PC-3 (cell line): ENCODE results near the gene MGMT. TPM values are rescaled to one million over a fixed set of nuclear protein-coding genes. Genes with fewer than 3 reads are reported as not detected.

Experiments used
- ATAC-seq: fragments of 200-7000 bp; cut with Tn5 transposase; 2 replicates; pipeline ENCODE4 v1.9.1; 2020; ENCODE audit warnings: mild to moderate bottlenecking, moderate library complexity
- BruUV-seq: library from RNA; stranded (reverse); fragments of 400-500 nt; replicated peaks from 2 replicates; lab custom pipeline; 2021; lab: Mats Ljungman, UMichigan
- CTCF ChIA-PET: fragments of 300-600 bp; sonication (Branson Sonifier 250); formaldehyde crosslinking; loops from one replicate; lab custom pipeline; 2022; ENCODE audit warnings: antibody characterized with exemption; lab: Charles Lee
- POLR2A ChIA-PET: fragments of 300-600 bp; sonication (Branson Sonifier 250); formaldehyde crosslinking; loops from one replicate; lab custom pipeline; 2022; ENCODE audit warnings: antibody characterized with exemption; ENCODE audit not compliant: unreplicated experiment; lab: Charles Lee
- DNase-seq: peaks from one replicate; pipeline ENCODE4 v3.0.0-alpha.2; 2015
- H2AFZ ChIP-seq: fragments of 300-600 bp; sonication (generic); 2 replicates; pipeline ENCODE4 v1.6.0; 2016; ENCODE audit warnings: antibody characterized with exemption, low read length
- H3F3A ChIP-seq: fragments of 300-600 bp; sonication (generic); one replicate; pipeline ENCODE4 v1.6.0; 2017; ENCODE audit warnings: antibody characterized with exemption, low read length, control low read depth, mild to moderate bottlenecking; ENCODE audit not compliant: unreplicated experiment
- H3K27ac ChIP-seq: fragments of 300-600 bp; sonication (generic); 2 replicates; pipeline ENCODE4 v1.5.1; 2016; ENCODE audit warnings: mild to moderate bottlenecking, low read length
- H3K27me3 ChIP-seq: fragments of 300-600 bp; sonication (generic); 2 replicates; pipeline ENCODE4 v1.6.1; 2016; ENCODE audit warnings: low read length, mixed read lengths
- H3K36me3 ChIP-seq: fragments of 300-600 bp; sonication (generic); 2 replicates; pipeline ENCODE4 v1.6.1; 2016; ENCODE audit warnings: low read depth, mixed run types, low read length, mixed read lengths
- H3K4me1 ChIP-seq: fragments of 300-600 bp; sonication (generic); 2 replicates; pipeline ENCODE4 v1.5.1; 2016; ENCODE audit warnings: low read length; ENCODE audit not compliant: insufficient read depth
- H3K4me2 ChIP-seq: fragments of 300-600 bp; sonication (generic); 2 replicates; pipeline ENCODE4 v1.6.0; 2016; ENCODE audit warnings: low read length
- H3K4me3 ChIP-seq: fragments of 300-600 bp; sonication (generic); 2 replicates; pipeline ENCODE4 v1.5.1; 2016; ENCODE audit warnings: mild to moderate bottlenecking, low read length, mixed read lengths
- H3K79me2 ChIP-seq: fragments of 300-600 bp; sonication (generic); 2 replicates; pipeline ENCODE4 v1.6.1; 2017; ENCODE audit warnings: low read length, mixed read lengths
- H3K9ac ChIP-seq: fragments of 300-600 bp; sonication (generic); 2 replicates; pipeline ENCODE4 v1.6.0; 2016; ENCODE audit warnings: mild to moderate bottlenecking, low read length
- H3K9me2 ChIP-seq: fragments of 300-600 bp; sonication (generic); replicated peaks from 2 replicates; pipeline ENCODE4 v1.6.1; 2016; ENCODE audit warnings: mixed run types, low read length, mixed read lengths
- H3K9me3 ChIP-seq: fragments of 300-600 bp; sonication (generic); 2 replicates; pipeline ENCODE4 v1.6.1; 2016; ENCODE audit warnings: low read length, mixed read lengths
- H4K20me1 ChIP-seq: fragments of 300-600 bp; sonication (generic); 2 replicates; pipeline ENCODE4 v1.6.1; 2016; ENCODE audit warnings: low read length, mixed read lengths
- EZH2 ChIP-seq: fragments of 300-600 bp; sonication (generic); IDR thresholded peaks from one replicate; pipeline ENCODE4 v1.6.1; 2017; ENCODE audit warnings: antibody characterized with exemption, mild to moderate bottlenecking, low read length; ENCODE audit not compliant: unreplicated experiment
- EZH2phosphoT487 ChIP-seq: fragments of 300-600 bp; sonication (generic); IDR thresholded peaks from 2 replicates; pipeline ENCODE4 v1.6.1; 2018; ENCODE audit warnings: mild to moderate bottlenecking, antibody characterized with exemption, low read length, borderline replicate concordance
- intact Hi-C: fragments of 100-400 bp; cut with micrococcal nuclease; formaldehyde crosslinking; loops from 2 replicates; pipeline ENCODE4 v1.9.0; 2023
- total RNA-seq: library from RNA; depleted of rRNA; stranded (reverse); fragments of >200 nt; gene quantifications from 2 replicates; pipeline ENCODE4 v1.2.3, GENCODE V29; 2014
- TF ChIP-seq, protein P1 (sequence below): fragments of 300-600 bp; sonication (generic); conservative IDR thresholded peaks from 2 replicates; pipeline ENCODE4 v1.5.1; 2017; ENCODE audit warnings: antibody characterized with exemption, low read depth, mild to moderate bottlenecking, low read length

Gene MGMT
- total RNA-seq, 1 experiment from 2014 or later: 19.8 TPM

DNA sequence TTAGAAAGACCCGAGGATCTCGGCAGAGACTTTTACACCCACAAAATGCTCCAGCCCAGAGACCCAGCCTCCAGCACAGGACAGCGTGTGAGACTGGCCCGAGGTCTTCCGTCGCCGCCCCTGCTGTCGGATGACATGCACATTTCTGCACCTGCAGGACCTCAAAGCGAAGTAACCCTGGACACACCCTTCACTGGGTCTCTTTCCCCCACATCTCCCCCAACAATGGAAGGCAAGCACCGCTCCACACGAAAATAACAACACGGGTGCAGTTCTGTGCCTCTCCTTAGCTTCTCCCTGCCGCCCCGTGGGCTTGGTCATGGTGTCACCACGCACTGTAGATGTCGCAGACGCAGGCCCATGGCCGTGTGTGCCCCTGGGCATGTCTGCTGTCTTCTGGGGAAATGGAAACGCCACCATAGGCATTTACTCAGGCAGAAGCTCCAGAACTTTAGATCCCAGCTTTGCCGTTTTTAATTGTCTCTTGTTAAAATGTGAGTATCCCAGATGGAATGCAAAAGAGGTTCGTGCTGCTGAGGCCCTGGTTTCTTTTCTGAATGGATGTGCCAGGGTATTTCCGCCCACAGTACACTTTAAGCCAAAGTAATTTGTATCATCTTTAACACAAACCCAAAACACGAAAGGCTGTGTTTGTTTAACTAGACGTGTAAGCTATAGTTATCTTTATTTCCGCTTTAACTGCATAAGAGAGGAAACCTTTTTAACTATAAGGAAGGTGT lies 237.9 kb downstream of the MGMT start:
- Histone ChIP-seq H3K4me2 (no peak overlapping the region), H3K9ac (no peak overlapping the region), H3K9me2 (no peaks in the 10 kb centered on the region), H3K4me3 (no peak overlapping the region), H3F3A (no peaks in the 10 kb centered on the region), H3K36me3 (no peaks in the 10 kb centered on the region), H3K9me3 (no peaks in the 10 kb centered on the region), H2AFZ (no peak overlapping the region), H3K79me2 (no peaks in the 10 kb centered on the region), H4K20me1 (no peaks in the 10 kb centered on the region), H3K27ac (no peak overlapping the region), H3K27me3 (no peaks in the 10 kb centered on the region), H3K4me1 (no peaks in the 10 kb centered on the region)
- BruUV-seq: no TSS peak
- CTCF ChIA-PET: no interaction called here
- POLR2A ChIA-PET: no interaction called here
- no peak for TF ChIP-seq EZH2
- no peak for TF ChIP-seq EZH2phosphoT487
- TF ChIP-seq, protein P1, sequence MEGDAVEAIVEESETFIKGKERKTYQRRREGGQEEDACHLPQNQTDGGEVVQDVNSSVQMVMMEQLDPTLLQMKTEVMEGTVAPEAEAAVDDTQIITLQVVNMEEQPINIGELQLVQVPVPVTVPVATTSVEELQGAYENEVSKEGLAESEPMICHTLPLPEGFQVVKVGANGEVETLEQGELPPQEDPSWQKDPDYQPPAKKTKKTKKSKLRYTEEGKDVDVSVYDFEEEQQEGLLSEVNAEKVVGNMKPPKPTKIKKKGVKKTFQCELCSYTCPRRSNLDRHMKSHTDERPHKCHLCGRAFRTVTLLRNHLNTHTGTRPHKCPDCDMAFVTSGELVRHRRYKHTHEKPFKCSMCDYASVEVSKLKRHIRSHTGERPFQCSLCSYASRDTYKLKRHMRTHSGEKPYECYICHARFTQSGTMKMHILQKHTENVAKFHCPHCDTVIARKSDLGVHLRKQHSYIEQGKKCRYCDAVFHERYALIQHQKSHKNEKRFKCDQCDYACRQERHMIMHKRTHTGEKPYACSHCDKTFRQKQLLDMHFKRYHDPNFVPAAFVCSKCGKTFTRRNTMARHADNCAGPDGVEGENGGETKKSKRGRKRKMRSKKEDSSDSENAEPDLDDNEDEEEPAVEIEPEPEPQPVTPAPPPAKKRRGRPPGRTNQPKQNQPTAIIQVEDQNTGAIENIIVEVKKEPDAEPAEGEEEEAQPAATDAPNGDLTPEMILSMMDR: no peak
- intact Hi-C loops: no loop called here
- ATAC-seq (peak; percentile 83), DNase-seq (peak; percentile 44)

DNA sequence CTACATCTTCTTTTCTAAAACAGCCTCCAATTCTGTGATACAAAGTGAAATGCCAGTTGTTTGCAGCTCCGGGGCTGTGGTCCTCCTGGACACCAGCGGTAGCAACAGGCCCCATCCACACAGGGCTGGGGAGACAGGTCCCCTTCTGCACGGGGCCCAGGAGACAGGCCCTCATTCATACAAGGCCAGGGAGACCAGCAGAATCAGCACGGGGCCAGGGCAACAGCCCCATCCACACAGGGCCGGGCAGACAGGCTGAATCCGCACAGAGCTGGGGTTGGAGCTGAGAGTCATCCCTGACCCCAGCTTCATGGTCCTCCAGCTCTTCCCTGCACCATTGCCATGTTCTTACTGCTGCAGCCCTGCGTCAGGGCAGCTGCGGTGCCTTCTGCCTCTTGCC lies 238.6 kb downstream of the MGMT start:
- intact Hi-C loops: no loop called here
- Histone ChIP-seq H3F3A (no peaks in the 10 kb centered on the region), H3K9me3 (no peaks in the 10 kb centered on the region), H3K79me2 (no peaks in the 10 kb centered on the region), H3K27ac (no peak overlapping the region), H3K4me2 (no peak overlapping the region), H3K36me3 (no peaks in the 10 kb centered on the region), H4K20me1 (no peaks in the 10 kb centered on the region), H3K4me1 (no peaks in the 10 kb centered on the region), H2AFZ (no peak overlapping the region), H3K9ac (no peak overlapping the region), H3K4me3 (no peak overlapping the region), H3K27me3 (no peaks in the 10 kb centered on the region), H3K9me2 (no peaks in the 10 kb centered on the region)
- CTCF ChIA-PET: no interaction called here
- DNase-seq (no peak), ATAC-seq (peak; percentile 23; the same call in 1 of the 2 replicates)
- POLR2A ChIA-PET: no interaction called here
- TF ChIP-seq, protein P1: no peak
- TF ChIP-seq EZH2 (no peak), EZH2phosphoT487 (no peak)
- BruUV-seq: no TSS peak

DNA sequence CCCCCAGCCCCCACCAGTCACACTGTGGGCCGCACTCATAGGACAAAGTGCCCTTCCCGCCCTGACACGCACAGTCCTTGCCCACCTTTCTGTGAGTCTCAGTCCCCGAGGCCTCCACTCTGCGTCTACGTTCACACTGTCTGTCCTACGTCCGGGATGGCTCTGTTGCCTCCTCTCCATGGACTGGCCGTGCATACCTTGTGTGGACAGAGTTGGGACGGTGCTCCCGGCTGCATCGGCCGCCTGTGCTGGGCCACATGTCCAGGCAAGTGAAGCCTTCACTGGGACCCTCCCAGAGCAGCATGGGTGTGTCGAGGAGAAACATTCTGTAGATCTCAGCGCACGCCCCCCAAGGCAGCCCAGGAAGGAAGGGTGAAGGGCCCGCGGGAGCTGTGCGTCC lies 239.0 kb downstream of the MGMT start:
- ChIA-PET POLR2A (no interaction called here), CTCF (no interaction called here)
- H4K20me1 ChIP-seq: no peaks in the 10 kb centered on the region
- no peaks in the 10 kb centered on the region for H3K79me2 ChIP-seq
- TF ChIP-seq EZH2phosphoT487: no peak
- H3K4me1 ChIP-seq: no peaks in the 10 kb centered on the region
- no peak for ATAC-seq
- H3K4me2 ChIP-seq: no peak overlapping the region
- H3K9ac ChIP-seq: no peak overlapping the region
- no peaks in the 10 kb centered on the region for H3F3A ChIP-seq
- H3K36me3 ChIP-seq: no peaks in the 10 kb centered on the region
- no peak overlapping the region for H2AFZ ChIP-seq
- no peak overlapping the region for H3K4me3 ChIP-seq
- no peaks in the 10 kb centered on the region for H3K9me2 ChIP-seq
- no peak for DNase-seq
- H3K27me3 ChIP-seq: no peaks in the 10 kb centered on the region
- H3K9me3 ChIP-seq: no peaks in the 10 kb centered on the region
- no peak overlapping the region for H3K27ac ChIP-seq
- BruUV-seq: no TSS peak
- intact Hi-C loops: no loop called here
